Measurements from ENCODE around the gene BTN2A1.

Gene BTN2A1

DNA sequence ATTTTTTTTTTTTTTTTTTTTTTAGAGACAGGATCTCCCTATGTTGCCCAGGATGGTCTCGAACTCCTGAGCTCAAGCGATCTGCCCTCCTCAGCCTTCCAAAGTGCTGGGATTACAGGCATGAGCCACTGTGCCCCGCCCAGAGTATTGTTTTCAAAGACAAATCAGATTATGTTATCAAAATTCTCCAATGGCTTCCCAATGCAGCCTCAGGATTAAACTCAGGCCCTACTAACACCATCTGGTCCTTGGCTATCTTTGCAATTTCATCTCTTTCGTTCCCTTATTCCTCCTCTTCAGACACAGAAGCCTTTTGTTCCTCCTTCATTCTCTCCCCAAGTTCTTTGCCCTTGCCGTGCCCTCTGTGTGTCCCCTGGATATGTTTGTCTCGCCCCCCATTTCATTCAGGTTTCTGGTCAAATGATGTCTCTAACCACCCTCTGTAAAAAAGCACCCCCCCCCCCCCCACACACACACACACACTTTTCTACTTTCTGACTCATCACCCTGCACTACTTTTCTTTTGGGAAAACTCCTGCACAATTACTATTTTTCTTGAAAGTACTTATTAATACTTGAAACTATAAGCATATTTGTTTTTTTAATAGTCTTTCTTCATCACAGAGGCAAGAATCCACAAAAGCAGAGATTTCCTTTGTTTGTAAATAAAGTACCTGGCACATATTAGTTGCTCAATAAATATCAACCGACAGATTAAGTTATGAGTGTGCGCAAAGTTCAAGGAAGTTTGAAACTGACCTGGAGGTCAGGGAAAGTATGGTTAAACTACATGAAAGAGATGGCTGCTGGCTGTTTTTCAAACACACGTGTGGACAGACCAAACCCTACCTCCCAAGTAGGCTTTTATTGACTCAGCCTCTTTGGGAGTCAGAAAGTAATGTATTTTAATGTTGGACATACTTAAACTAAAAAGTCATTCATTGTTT lies 59.0 kb downstream of the BTN2A1 start:
- H3K9me2 ChIP-seq (ENCODE audit: low read depth, low read length): no peaks in the 10 kb centered on the region
- no peak overlapping the region for H3K9ac ChIP-seq (ENCODE audit: low read length)
- no peak overlapping the region for H3K4me3 ChIP-seq (ENCODE audit: low read depth, low read length, poor library complexity, severe bottlenecking)
- H3K27ac ChIP-seq (ENCODE audit: low read depth, low read length, poor library complexity, severe bottlenecking): no peak overlapping the region
- no peaks in the 10 kb centered on the region for H3F3A ChIP-seq (ENCODE audit: insufficient read depth, low read length)
- no peaks in the 10 kb centered on the region for H3K9me3 ChIP-seq (ENCODE audit: low read length)
- H3K4me2 ChIP-seq (ENCODE audit: low read length): no peak overlapping the region
- TF ChIP-seq EZH2 (IDR thresholded peaks at IDR 0.05; ENCODE audit: borderline replicate concordance, low read length): no peak
- TF ChIP-seq, protein P1, sequence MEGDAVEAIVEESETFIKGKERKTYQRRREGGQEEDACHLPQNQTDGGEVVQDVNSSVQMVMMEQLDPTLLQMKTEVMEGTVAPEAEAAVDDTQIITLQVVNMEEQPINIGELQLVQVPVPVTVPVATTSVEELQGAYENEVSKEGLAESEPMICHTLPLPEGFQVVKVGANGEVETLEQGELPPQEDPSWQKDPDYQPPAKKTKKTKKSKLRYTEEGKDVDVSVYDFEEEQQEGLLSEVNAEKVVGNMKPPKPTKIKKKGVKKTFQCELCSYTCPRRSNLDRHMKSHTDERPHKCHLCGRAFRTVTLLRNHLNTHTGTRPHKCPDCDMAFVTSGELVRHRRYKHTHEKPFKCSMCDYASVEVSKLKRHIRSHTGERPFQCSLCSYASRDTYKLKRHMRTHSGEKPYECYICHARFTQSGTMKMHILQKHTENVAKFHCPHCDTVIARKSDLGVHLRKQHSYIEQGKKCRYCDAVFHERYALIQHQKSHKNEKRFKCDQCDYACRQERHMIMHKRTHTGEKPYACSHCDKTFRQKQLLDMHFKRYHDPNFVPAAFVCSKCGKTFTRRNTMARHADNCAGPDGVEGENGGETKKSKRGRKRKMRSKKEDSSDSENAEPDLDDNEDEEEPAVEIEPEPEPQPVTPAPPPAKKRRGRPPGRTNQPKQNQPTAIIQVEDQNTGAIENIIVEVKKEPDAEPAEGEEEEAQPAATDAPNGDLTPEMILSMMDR (IDR thresholded peaks at IDR 0.05; ENCODE audit: low read length): no peak
- H3K79me2 ChIP-seq (ENCODE audit: insufficient read depth, low read length): no peaks in the 10 kb centered on the region
- H3K4me1 ChIP-seq (ENCODE audit: insufficient read depth, low read length, severe bottlenecking): peaks cover 9% of the 10 kb centered on the region
- no peak overlapping the region for H2AFZ ChIP-seq (ENCODE audit: low read length)
- H4K20me1 ChIP-seq (ENCODE audit: insufficient read depth, low read length): no peaks in the 10 kb centered on the region
- H3K36me3 ChIP-seq (ENCODE audit: insufficient read depth, low read length): no peaks in the 10 kb centered on the region
- H3K27me3 ChIP-seq (ENCODE audit: insufficient read depth, low read length): no peaks in the 10 kb centered on the region

Measured in OCI-LY1 (cell line).